H9 (cell line): Measurements from ENCODE around the gene PDIA4. TPM values are rescaled to one million over a fixed set of nuclear protein-coding genes. Genes with fewer than 3 reads are reported as not detected.

Source experiments
- DNase-seq: peaks from one replicate; pipeline ENCODE4 v3.0.0-alpha.2; 2017
- H2AFZ ChIP-seq: one replicate; pipeline ENCODE4 v1.6.1; 2013; ENCODE audit warnings: mild to moderate bottlenecking, low read length, control low read depth, moderate library complexity
- H2AK5ac ChIP-seq: 2 replicates; pipeline ENCODE4 v1.6.1; 2013; ENCODE audit warnings: low read length, control low read depth, mixed read lengths; ENCODE audit not compliant: insufficient read length
- H2BK120ac ChIP-seq: one replicate; pipeline ENCODE4 v1.6.1; 2013; ENCODE audit warnings: low read depth, mild to moderate bottlenecking, low read length, control low read depth, inconsistent platforms; ENCODE audit not compliant: poor library complexity, severe bottlenecking
- H2BK12ac ChIP-seq: 2 replicates; pipeline ENCODE4 v1.6.1; 2013; ENCODE audit warnings: low read length, control low read depth, mixed read lengths, low read depth; ENCODE audit not compliant: insufficient read length
- H2BK15ac ChIP-seq: 2 replicates; pipeline ENCODE4 v1.6.1; 2013; ENCODE audit warnings: low read depth, low read length, control low read depth
- H2BK20ac ChIP-seq: one replicate; pipeline ENCODE4 v1.6.1; 2013; ENCODE audit warnings: low read depth, mild to moderate bottlenecking, low read length, control low read depth, inconsistent platforms; ENCODE audit not compliant: poor library complexity, severe bottlenecking
- H2BK5ac ChIP-seq: 2 replicates; pipeline ENCODE4 v1.6.1; 2013; ENCODE audit warnings: low read length, control low read depth, mixed read lengths; ENCODE audit not compliant: insufficient read length
- H3K14ac ChIP-seq: 2 replicates; pipeline ENCODE4 v1.6.1; 2013; ENCODE audit warnings: low read length, control low read depth; ENCODE audit not compliant: insufficient read depth
- H3K18ac ChIP-seq: 2 replicates; pipeline ENCODE4 v1.6.1; 2013; ENCODE audit warnings: low read depth, mild to moderate bottlenecking, mixed read lengths, low read length, control low read depth; ENCODE audit not compliant: insufficient read length
- H3K23ac ChIP-seq: 2 replicates; pipeline ENCODE4 v1.6.1; 2013; ENCODE audit warnings: low read length, control low read depth, mixed read lengths, low read depth; ENCODE audit not compliant: insufficient read length
- H3K23me2 ChIP-seq: 2 replicates; pipeline ENCODE4 v1.6.1; 2013; ENCODE audit warnings: low read depth, mild to moderate bottlenecking, mixed read lengths, low read length, control low read depth; ENCODE audit not compliant: insufficient read length, poor library complexity, severe bottlenecking
- H3K27ac ChIP-seq: 2 replicates; pipeline ENCODE4 v1.5.1; 2013; ENCODE audit warnings: low read length, control low read depth, mixed read lengths, low read depth; ENCODE audit not compliant: insufficient read length
- H3K27me3 ChIP-seq: 2 replicates; pipeline ENCODE4 v1.6.1; 2013; ENCODE audit warnings: low read length, control low read depth, inconsistent platforms; ENCODE audit not compliant: insufficient read depth
- H3K4ac ChIP-seq: 2 replicates; pipeline ENCODE4 v1.6.1; 2013; ENCODE audit warnings: low read depth, mild to moderate bottlenecking, control low read depth, inconsistent platforms, low read length, moderate library complexity
- H3K4me1 ChIP-seq: 2 replicates; pipeline ENCODE4 v1.6.1; 2013; ENCODE audit warnings: low read length, control low read depth, inconsistent platforms; ENCODE audit not compliant: insufficient read depth
- H3K4me2 ChIP-seq: 2 replicates; pipeline ENCODE4 v1.6.1; 2013; ENCODE audit warnings: low read length, control low read depth, mixed read lengths; ENCODE audit not compliant: insufficient read length, insufficient read depth
- H3K56ac ChIP-seq: 2 replicates; pipeline ENCODE4 v1.6.1; 2013; ENCODE audit warnings: low read depth, mild to moderate bottlenecking, mixed read lengths, low read length, control low read depth; ENCODE audit not compliant: insufficient read length
- H3K79me1 ChIP-seq: 2 replicates; pipeline ENCODE4 v1.6.1; 2013; ENCODE audit warnings: low read depth, mild to moderate bottlenecking, moderate library complexity, low read length, control low read depth, inconsistent platforms; ENCODE audit not compliant: insufficient read depth, poor library complexity, severe bottlenecking
- H3K79me2 ChIP-seq: 2 replicates; pipeline ENCODE4 v1.6.1; 2013; ENCODE audit warnings: low read length, control low read depth, inconsistent platforms; ENCODE audit not compliant: insufficient read depth
- H3K9ac ChIP-seq: 2 replicates; pipeline ENCODE4 v1.6.1; 2013; ENCODE audit warnings: low read length, control low read depth, mixed read lengths; ENCODE audit not compliant: insufficient read length; ENCODE audit errors: extremely low read depth
- H3K9me3 ChIP-seq: one replicate; pipeline ENCODE4 v1.6.1; 2013; ENCODE audit warnings: low read depth, low read length, inconsistent platforms; ENCODE audit not compliant: control insufficient read depth
- H3T11ph ChIP-seq: one replicate; pipeline ENCODE4 v1.6.1; 2013; ENCODE audit warnings: mild to moderate bottlenecking, low read length, control low read depth, inconsistent platforms
- H4K20me1 ChIP-seq: one replicate; pipeline ENCODE4 v1.6.1; 2013; ENCODE audit not compliant: control insufficient read depth, insufficient read length, insufficient read depth
- H4K5ac ChIP-seq: 2 replicates; pipeline ENCODE4 v1.6.1; 2013; ENCODE audit warnings: low read depth, mild to moderate bottlenecking, mixed read lengths, low read length, control low read depth; ENCODE audit not compliant: insufficient read length
- H4K8ac ChIP-seq: replicated peaks from 2 replicates; pipeline ENCODE4 v1.6.1; 2013; ENCODE audit warnings: low read length, control low read depth, mixed read lengths, low read depth; ENCODE audit not compliant: insufficient read length
- H4K91ac ChIP-seq: 2 replicates; pipeline ENCODE4 v1.6.1; 2013; ENCODE audit warnings: low read depth, mild to moderate bottlenecking, moderate library complexity, mixed read lengths, low read length, control low read depth; ENCODE audit not compliant: insufficient read length
- H3K27ac Mint-ChIP-seq, 3 experiments: 2 replicates in 2 of 3; 3 replicates in 1 of 3; pipeline ENCODE4 v1.8.0; 2020 to 2021; ENCODE audit warnings: mixed read lengths in 3 of 3, mild to moderate bottlenecking in 1 of 3, moderate library complexity in 1 of 3
- H3K27me3 Mint-ChIP-seq: 2 replicates; pipeline ENCODE4 v1.8.0; 2021; ENCODE audit warnings: low read depth, mild to moderate bottlenecking, moderate library complexity, mixed read lengths
- H3K36me3 Mint-ChIP-seq, 3 experiments: 2 replicates in 2 of 3; 3 replicates in 1 of 3; pipeline ENCODE4 v1.8.0; 2020 to 2021; ENCODE audit warnings: low read depth in 3 of 3, mixed read lengths in 3 of 3; ENCODE audit not compliant: insufficient read depth in 1 of 3
- H3K4me1 Mint-ChIP-seq, 2 experiments: 2 replicates each; pipeline ENCODE4 v1.8.0; 2020; ENCODE audit warnings: mixed read lengths in 2 of 2
- H3K4me3 Mint-ChIP-seq, 2 experiments: 2 replicates in 1 of 2; 3 replicates in 1 of 2; pipeline ENCODE4 v1.8.0; 2020 to 2021; ENCODE audit warnings: mild to moderate bottlenecking in 2 of 2, mixed read lengths in 2 of 2, moderate library complexity in 1 of 2
- H3K9me3 Mint-ChIP-seq, 2 experiments: 2 replicates in 1 of 2; 3 replicates in 1 of 2; pipeline ENCODE4 v1.8.0; 2020; ENCODE audit warnings: mild to moderate bottlenecking in 2 of 2, mixed read lengths in 2 of 2, moderate library complexity in 1 of 2
- CTCF ChIP-seq: fragments of 200-600 bp; sonication (generic); conservative IDR thresholded peaks from 3 replicates; pipeline ENCODE4 v1.8.0; 2021; ENCODE audit warnings: antibody characterized with exemption, mild to moderate bottlenecking
- WGBS: extraction: QIAGEN DNeasy Blood & Tissue Kit; methylation state at CpG from one replicate; pipeline ENCODE4 v1.1.7; 2013; ENCODE audit warnings: missing lambda C conversion rate, low lambda C conversion rate, mixed read lengths; ENCODE audit not compliant: insufficient read length; ENCODE audit errors: extremely low coverage; 5-methylcytosine and 5-hydroxymethylcytosine counted together
- total RNA-seq: library from RNA; stranded (reverse); gene quantifications from 2 replicates; pipeline ENCODE4 v1.2.1, GENCODE V29; 2021

The PDIA4 gene
- total RNA-seq, 1 experiment from 2014 or later, result 217 TPM

GRCh38 chr7:148986742-148987009, 41.6 kb downstream of the PDIA4 start:
- H3K18ac ChIP-seq, result no peak overlapping the region
- Mint-ChIP-seq H3K9me3 (peaks cover 6 to 23% of the 10 kb centered on the region in 2 experiments; a peak in 4 of 5 replicates), H3K4me3 (peak overlapping the region; percentile 83 to 90), H3K27ac (peak overlapping the region in 1 of 3 experiments; percentile 98; a peak in 4 of 7 replicates), H3K36me3 (peaks cover 3 to 10% (median 4%) of the 10 kb centered on the region in 3 experiments; a peak in 5 of 7 replicates), H3K27me3 (peaks cover 4% of the 10 kb centered on the region), H3K4me1 (peaks cover 23 to 27% of the 10 kb centered on the region in 2 experiments)
- no peak overlapping the region for H3K14ac ChIP-seq
- no peak for TF ChIP-seq CTCF
- H3K27me3 ChIP-seq, result no peaks in the 10 kb centered on the region
- no peak overlapping the region for H3T11ph ChIP-seq
- H4K5ac ChIP-seq, result no peak overlapping the region
- no peak overlapping the region for H4K8ac ChIP-seq
- no peak overlapping the region for H2AK5ac ChIP-seq
- no peak overlapping the region for H4K91ac ChIP-seq
- H2BK20ac ChIP-seq, result no peak overlapping the region
- peak overlapping the region; percentile 88 for H3K4me2 ChIP-seq
- H3K56ac ChIP-seq, result no peak overlapping the region
- H2BK120ac ChIP-seq, result no peak overlapping the region
- H3K23ac ChIP-seq, result no peak overlapping the region
- H3K23me2 ChIP-seq, result peaks cover 18% of the 10 kb centered on the region
- H2BK12ac ChIP-seq, result no peak overlapping the region
- H3K4ac ChIP-seq, result no peak overlapping the region
- no peak for DNase-seq
- H3K79me2 ChIP-seq, result no peaks in the 10 kb centered on the region
- H2BK15ac ChIP-seq, result no peak overlapping the region
- H2AFZ ChIP-seq, result no peak overlapping the region
- 0 out of 2 replicates have a peak, but pooled peaks cover 2% of the 10 kb centered on the region for H3K4me1 ChIP-seq
- no peak overlapping the region for H3K27ac ChIP-seq
- no peaks in the 10 kb centered on the region for H4K20me1 ChIP-seq
- no peaks in the 10 kb centered on the region for H3K9me3 ChIP-seq
- H3K9ac ChIP-seq, result no peak overlapping the region
- H3K79me1 ChIP-seq, result no peaks in the 10 kb centered on the region
- WGBS, result no CpG with 5 or more reads among the region's 1 CpG
- no peak overlapping the region for H2BK5ac ChIP-seq
